CD4-positive, alpha-beta T cell treated with Interleukin-17A for 4 hours (primary cell): Measurements from ENCODE around the gene SUPV3L1.
"Not testable (repeated sequence)": the region's sequence is repeated elsewhere in the genome, so short reads cannot be mapped to it uniquely, and the experiment has no call there.

Experiments
- DNase-seq: peaks from one replicate; pipeline ENCODE4 v3.0.0-alpha.2; 2020; ENCODE audit warnings: mixed read lengths

SUPV3L1 gene

DNA sequence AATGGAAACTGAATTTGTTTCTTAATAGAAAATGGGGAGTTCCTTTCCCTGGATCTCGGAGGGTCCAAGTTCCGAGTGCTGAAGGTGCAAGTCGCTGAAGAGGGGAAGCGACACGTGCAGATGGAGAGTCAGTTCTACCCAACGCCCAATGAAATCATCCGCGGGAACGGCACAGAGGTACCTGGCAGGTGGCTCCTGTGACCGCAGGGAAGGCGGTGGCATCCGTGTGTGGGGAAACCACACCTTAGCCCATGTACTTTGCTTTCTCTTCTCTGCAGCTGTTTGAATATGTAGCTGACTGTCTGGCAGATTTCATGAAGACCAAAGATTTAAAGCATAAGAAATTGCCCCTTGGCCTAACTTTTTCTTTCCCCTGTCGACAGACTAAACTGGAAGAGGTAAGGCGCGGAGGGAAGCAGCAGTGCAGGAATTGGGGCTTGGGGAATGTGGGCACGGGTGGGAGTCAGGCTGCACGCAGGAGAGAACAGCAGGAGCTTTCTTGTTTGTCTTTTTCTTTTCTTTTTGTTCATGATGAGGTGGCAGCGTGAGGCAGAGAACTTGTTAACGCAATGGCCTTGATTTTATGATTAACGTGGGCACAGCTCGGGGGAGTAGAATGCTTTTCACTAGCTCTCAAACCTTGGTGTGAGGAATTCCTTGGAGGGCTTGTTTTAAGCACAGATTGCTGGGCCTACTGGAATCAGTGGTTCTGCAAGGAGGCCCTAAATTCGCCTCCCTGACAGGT lies 52.9 kb downstream of the SUPV3L1 start:
- DNase-seq, result peak; percentile 77

GRCh38 chr10:69234447-69234846 lies 54.4 kb downstream of the SUPV3L1 start:
- no peak for DNase-seq

DNA sequence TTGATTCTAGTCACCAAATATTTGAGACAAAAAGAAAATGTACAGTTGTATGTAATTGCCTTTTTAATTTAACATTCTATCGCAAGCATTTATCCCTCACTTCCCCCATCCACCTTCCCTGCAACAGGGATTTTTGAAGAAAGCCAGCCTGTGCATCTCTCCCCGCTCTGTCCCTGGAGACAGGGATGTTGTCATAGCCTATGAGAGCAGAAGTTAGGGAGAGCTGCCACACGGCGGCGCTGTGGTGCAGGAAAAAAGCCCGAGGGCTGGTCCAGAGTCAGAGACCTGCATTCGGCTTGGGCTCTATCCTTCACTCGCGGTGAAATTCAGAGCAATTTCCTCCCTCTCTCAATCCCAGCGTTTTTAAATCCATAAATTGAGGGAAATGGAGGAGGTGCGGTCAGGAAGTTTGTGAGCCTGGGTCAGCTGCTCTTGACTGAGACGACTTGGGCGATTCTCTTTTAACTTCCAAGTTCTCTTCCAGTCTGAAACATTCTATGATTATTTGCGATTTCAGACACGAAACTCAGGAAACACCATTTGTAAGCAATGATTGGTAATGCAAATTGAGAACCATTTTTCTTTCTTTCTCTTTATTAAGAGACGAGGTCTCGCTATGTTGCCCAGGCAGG lies 57.6 kb downstream of the SUPV3L1 start:
- DNase-seq, result peak; percentile 93

DNA sequence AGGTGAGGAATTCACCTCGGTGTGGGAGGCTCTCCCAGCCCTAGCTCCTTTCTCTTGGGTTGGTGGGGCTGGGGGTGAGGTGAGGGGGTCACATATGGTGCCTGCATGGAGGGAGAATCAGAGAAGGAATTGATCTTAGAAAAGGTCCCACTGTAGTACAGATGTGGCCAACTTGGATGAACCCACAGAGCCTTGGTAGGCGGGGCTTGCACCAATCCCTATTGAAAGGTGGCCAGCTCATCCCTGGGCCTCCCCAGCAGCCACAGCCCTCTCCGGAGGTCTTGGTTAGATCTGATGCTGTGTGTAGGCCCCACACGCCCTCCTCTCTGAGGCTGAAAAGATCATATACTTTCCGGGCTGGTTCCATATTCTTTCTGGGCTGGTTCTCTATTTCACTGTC lies 59.1 kb downstream of the SUPV3L1 start:
- DNase-seq, result no peak

DNA sequence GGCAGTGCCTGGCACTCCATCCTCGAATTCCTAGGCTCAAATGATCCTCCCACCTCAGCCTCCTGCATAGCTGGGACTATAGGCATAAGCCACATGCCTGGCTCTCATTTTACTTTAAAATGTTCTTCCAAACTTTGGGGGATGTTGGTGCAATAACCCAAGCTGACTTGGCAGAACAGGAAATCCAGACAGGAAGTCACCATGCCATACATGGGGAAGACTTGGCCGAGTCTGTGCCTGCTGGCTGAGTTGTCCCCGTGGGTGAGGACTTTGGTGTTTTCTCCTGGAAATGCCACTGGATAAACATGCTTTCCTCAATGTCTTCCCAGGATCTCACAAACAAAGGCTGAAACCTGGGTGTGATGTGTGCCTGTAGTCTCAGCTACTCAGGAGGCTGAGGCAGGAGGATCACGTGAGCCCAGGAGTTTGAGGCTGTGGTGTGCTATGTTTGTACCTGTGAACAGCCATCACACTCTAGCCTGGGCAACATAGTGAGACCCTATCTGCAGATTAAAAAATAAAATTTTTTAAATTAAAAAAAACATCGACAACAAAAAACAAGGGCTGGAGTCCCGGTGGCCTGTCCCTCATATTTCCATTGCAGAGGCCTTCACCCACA lies 59.9 kb downstream of the SUPV3L1 start:
- DNase-seq, result no peak

DNA sequence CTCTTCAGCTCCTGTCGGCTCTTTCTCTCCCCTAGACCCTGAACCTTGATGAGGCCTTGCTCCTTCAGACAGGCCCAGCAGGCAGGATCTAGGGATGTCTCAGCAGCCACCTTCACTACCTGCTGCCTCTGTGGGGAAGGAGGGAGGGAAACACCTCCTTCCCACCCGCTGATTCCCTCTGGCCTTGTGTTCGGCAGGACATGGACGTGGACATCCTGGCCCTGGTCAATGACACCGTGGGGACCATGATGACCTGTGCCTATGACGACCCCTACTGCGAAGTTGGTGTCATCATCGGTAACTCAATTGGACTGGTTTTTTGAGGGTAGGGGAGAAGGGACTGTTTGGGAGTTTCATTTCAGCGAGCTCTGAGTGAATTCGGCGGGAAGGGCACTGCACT lies 60.4 kb downstream of the SUPV3L1 start:
- no peak for DNase-seq

GRCh38 chr10:69241575-69241974 lies 61.5 kb downstream of the SUPV3L1 start:
- no peak for DNase-seq

DNA sequence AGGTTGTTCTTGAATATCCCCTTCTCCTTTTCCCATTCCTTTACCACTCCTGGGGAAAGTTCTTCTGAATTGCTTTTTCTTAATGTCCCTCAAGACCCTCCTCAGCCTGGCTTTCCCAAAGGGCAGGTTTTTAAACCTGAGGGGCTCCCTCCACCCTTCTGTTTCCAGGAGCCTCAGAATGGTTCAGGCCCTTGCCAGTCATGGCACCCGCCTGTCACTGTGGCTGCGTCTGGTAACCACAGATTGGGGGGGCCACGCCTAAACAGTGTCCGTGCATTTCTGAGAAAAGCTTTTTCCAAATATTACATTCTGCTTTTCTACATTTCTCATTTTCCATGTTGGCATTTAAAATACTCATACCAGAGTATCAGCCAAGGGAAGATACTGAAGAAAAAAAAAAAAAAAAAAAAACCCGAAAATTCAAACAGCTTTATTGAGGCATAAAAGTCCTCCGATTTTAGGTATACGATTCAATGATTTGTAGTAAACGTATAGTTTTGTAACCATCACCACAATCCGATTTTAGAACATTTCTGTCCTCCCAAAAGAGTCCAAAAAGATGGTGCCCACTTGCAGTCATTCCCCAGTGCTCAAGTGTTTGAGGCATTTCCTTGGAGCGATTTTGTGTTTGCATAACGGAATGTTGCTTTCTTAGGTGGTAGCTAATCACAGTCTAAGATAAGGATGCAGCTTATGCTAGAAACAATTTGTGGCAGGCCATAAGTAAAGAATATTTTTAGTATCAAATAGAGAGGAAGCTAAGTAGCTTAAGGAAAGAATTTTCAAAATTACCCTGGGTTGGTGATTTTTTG lies 62.2 kb downstream of the SUPV3L1 start:
- DNase-seq, result no peak

GRCh38 chr10:69242852-69243212 lies 62.8 kb downstream of the SUPV3L1 start:
- DNase-seq, result no peak

DNA sequence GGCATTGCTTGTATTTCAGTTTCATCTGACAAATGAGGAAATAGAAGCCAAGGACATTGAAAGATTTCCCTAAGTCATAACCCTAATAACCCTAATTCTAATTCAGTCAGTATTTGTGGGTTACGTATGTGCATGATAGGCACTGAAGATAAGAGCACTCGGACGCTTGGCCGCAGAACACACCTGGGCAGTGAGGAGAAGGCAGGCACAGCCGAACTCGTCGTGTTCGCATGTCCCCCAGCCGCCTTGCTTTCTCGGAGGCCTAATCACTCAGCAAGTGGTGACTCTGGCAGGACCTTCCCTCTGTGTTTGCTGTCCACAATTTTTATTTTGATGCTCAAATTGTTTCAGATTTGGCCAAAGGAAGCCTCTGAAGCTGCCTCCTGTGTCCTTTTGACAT lies 63.8 kb downstream of the SUPV3L1 start:
- DNase-seq, result no peak

DNA sequence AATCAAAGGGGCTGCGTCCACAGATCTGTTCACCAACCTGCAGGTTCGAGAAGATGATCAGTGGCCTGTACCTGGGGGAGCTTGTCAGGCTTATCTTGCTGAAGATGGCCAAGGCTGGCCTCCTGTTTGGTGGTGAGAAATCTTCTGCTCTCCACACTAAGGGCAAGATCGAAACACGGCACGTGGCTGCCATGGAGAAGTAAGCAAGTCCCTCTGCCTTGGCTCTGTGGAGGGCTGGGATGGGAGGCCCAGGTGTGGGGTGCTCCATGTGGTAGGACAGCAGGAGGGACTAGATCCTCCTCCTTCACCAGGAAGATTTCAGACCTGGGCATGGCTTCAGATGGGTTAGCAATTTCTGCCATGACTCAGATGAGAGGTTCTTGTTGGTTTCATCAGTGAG lies 66.0 kb downstream of the SUPV3L1 start:
- no peak for DNase-seq

- no peak for DNase-seq
Measured at GRCh38 chr10:69246581-69247312, 66.7 kb downstream of the SUPV3L1 start.

DNA sequence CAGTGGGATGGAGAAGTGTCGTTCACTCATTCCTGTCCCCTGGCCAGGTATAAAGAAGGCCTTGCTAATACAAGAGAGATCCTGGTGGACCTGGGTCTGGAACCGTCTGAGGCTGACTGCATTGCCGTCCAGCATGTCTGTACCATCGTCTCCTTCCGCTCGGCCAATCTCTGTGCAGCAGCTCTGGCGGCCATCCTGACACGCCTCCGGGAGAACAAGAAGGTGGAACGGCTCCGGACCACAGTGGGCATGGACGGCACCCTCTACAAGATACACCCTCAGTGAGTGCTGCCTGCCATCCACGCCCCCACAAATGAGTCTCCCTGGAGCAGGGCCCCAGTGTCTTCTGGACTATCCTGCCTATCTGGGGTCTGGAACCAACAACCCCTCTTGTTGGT lies 67.3 kb downstream of the SUPV3L1 start:
- DNase-seq, result no peak

DNA sequence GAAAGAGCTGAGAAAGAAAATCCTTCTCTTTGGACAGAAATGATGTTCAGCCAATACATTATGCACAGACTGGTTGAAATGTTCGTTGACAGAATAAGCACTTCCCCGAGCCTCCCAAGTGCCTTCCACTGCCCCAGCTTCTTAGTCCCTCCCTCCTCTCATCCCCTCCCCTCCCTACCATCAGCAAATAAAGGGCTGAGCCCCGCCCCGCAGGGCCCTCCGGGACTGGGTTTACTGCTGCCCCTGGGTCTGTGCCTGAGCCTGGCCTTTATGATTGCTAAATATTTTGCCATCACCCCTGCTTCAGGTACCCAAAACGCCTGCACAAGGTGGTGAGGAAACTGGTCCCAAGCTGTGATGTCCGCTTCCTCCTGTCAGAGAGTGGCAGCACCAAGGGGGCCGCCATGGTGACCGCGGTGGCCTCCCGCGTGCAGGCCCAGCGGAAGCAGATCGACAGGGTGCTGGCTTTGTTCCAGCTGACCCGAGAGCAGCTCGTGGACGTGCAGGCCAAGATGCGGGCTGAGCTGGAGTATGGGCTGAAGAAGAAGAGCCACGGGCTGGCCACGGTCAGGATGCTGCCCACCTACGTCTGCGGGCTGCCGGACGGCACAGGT lies 68.2 kb downstream of the SUPV3L1 start:
- DNase-seq, result no peak

- DNase-seq, result no peak
Measured at GRCh38 chr10:69250041-69250440, 70.0 kb downstream of the SUPV3L1 start.

DNA sequence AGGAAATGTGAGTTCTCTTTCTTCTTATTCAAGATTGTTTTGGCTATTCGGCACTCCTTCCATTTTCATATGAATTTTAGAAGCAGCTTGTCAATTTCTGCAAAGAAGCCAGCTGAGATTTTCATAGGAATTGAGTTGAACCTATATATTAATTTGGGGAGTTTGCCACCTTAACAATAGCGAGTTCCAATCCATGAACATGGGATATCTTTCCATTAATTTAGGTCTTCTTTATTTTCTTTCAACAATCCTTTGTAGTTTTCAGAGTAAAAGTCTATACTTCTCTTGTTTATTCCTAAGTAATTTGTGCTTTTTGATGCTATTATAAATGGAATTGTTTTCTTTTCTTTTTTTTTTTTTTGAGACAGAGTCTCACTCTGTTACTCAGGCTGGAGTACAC lies 71.4 kb downstream of the SUPV3L1 start:
- DNase-seq, result not testable (repeated sequence)

- DNase-seq, result no peak
Measured at GRCh38 chr10:69253171-69253570, 73.1 kb downstream of the SUPV3L1 start.

DNA sequence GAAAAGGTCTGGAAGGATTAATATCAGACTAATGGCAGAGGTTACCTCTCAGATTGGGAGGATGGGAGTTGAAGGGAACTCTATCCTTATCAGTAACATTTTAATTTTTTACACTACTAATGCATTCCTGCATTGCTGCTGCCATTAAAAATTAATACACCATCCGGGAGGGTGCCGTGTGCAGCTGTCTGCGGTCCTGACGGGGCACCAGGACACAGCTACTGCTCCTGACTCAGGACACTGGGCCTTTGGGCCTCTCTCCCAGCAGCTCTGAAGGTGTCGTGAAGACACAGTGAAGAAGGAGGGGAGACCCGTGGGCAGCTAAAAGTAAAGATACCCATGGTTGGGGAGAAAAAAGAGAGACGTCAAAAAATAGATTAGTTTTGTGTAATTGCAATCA lies 74.8 kb downstream of the SUPV3L1 start:
- no peak for DNase-seq
